Measurements from ENCODE around the gene ISOC1. TPM values are rescaled to one million over a fixed set of nuclear protein-coding genes. Genes with fewer than 3 reads are reported as not detected.

Gene ISOC1
- total and polyA plus RNA-seq, 2 of the 13 experiments (the other 11 are each of a cell fraction or from before 2014, with no cell fraction given) = 25.7 to 51.3 TPM

DNA sequence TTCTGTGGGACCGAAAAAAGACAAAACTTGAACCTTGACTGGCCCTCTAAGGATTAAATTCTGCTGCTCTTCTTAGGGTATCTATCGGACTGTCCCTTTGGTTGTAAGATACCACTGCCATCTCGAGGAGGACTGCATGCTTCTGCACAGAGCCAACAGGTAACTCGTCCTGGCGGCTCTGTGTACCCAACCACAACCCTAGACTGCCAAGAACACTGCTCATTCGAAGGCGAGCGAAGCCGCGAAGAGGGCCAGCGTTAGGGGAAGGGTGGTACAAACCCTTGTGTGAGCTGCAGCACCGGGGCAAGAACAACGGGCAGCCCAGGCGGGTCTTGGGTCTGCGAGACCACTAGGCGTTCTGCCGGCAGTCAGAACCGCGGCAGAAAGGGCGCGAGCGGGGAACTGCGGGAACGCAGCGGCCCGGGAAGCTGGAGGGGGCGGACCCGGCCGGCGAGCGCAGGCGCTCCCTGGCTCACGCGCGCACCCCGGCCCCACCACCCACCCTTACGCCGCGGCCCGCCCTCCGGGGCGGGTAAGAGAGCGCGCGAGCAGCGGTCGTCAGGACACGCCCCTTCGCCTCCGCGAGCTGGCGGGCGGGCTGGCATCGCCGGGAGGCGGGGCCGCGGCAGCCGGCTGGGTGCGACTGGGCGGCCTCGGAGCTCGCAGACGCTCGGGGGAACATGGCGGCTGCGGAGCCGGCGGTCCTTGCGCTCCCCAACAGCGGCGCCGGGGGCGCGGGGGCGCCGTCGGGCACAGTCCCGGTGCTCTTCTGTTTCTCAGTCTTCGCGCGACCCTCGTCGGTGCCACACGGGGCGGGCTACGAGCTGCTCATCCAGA, at the start of gene ISOC1 (continued):
- TF ChIP-seq, protein P1, sequence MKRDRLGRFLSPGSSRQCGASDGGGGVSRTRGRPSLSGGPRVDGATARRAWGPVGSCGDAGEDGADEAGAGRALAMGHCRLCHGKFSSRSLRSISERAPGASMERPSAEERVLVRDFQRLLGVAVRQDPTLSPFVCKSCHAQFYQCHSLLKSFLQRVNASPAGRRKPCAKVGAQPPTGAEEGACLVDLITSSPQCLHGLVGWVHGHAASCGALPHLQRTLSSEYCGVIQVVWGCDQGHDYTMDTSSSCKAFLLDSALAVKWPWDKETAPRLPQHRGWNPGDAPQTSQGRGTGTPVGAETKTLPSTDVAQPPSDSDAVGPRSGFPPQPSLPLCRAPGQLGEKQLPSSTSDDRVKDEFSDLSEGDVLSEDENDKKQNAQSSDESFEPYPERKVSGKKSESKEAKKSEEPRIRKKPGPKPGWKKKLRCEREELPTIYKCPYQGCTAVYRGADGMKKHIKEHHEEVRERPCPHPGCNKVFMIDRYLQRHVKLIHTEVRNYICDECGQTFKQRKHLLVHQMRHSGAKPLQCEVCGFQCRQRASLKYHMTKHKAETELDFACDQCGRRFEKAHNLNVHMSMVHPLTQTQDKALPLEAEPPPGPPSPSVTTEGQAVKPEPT (CRISPR knock-in tag; IDR thresholded peaks at IDR 0.05; ENCODE audit: low read depth) = no peak
- TF ChIP-seq ERF (CRISPR knock-in tag; IDR thresholded peaks at IDR 0.05) = 0 out of 2 replicates have a peak, but pooled peaks have one; percentile 34
- no peak for TF ChIP-seq NR2F1 (CRISPR knock-in tag; IDR thresholded peaks at IDR 0.05)
- TF ChIP-seq SALL2 (CRISPR knock-in tag; IDR thresholded peaks at IDR 0.05) = 0 out of 2 replicates have a peak, but pooled peaks have one; percentile 22
- no peak for TF ChIP-seq ATM (IDR thresholded peaks at IDR 0.05; ENCODE audit: borderline replicate concordance)
- 0 out of 2 replicates have a peak, but pooled peaks have one; percentile 13 for TF ChIP-seq ZNF563 (CRISPR knock-in tag; IDR thresholded peaks at IDR 0.05)
- peak; percentile 93 for TF ChIP-seq YY1 (IDR thresholded peaks at IDR 0.05; ENCODE audit: insufficient read depth, insufficient replicate concordance, low read depth, low read length)
- TF ChIP-seq, protein P2, sequence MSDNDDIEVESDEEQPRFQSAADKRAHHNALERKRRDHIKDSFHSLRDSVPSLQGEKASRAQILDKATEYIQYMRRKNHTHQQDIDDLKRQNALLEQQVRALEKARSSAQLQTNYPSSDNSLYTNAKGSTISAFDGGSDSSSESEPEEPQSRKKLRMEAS (IDR thresholded peaks at IDR 0.05) = peak; percentile 66
- no peak for TF ChIP-seq NR2F6 (IDR thresholded peaks at IDR 0.05)
- 0 out of 2 replicates have a peak, but pooled peaks have one; percentile 6 for TF ChIP-seq NR2F6 (CRISPR knock-in tag; IDR thresholded peaks at IDR 0.05)
- TF ChIP-seq ZNF781 (CRISPR knock-in tag; IDR thresholded peaks at IDR 0.05; ENCODE audit: borderline replicate concordance, not compliant biosample characterization) = peak; percentile 53
- TF ChIP-seq, protein P3, sequence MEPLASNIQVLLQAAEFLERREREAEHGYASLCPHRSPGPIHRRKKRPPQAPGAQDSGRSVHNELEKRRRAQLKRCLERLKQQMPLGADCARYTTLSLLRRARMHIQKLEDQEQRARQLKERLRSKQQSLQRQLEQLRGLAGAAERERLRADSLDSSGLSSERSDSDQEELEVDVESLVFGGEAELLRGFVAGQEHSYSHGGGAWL (CRISPR knock-in tag; IDR thresholded peaks at IDR 0.05) = peak; percentile 74
- TF ChIP-seq AHR (CRISPR knock-in tag; IDR thresholded peaks at IDR 0.05) = 0 out of 2 replicates have a peak, but pooled peaks have one; percentile 45
- TF ChIP-seq ZFP62 (CRISPR knock-in tag; IDR thresholded peaks at IDR 0.05) = no peak
- TF ChIP-seq HNRNPL (IDR thresholded peaks at IDR 0.05; ENCODE audit: low read depth, low read length) = 0 out of 2 replicates have a peak, but pooled peaks have one; percentile 8
- no peak for TF ChIP-seq ATF7 (IDR thresholded peaks at IDR 0.05)
- no peak for TF ChIP-seq ATF7 (CRISPR knock-in tag; IDR thresholded peaks at IDR 0.05)
- TF ChIP-seq ZNF496 (CRISPR knock-in tag; IDR thresholded peaks at IDR 0.05; ENCODE audit: insufficient replicate concordance) = no peak
- TF ChIP-seq CENPT (CRISPR knock-in tag; IDR thresholded peaks at IDR 0.05; ENCODE audit: low read depth) = 0 out of 2 replicates have a peak, but pooled peaks have one; percentile 49
- no peak for TF ChIP-seq FOXJ3 (CRISPR knock-in tag; IDR thresholded peaks at IDR 0.05; ENCODE audit: borderline replicate concordance)
- TF ChIP-seq SAP130 (CRISPR knock-in tag; IDR thresholded peaks at IDR 0.05; ENCODE audit: low read depth) = peak; percentile 30
- 0 out of 2 replicates have a peak, but pooled peaks have one; percentile 24 for TF ChIP-seq KLF11 (CRISPR knock-in tag; IDR thresholded peaks at IDR 0.05)
- TF ChIP-seq FOXP1 (IDR thresholded peaks at IDR 0.05) = no peak
- TF ChIP-seq FOXP1 (CRISPR knock-in tag; IDR thresholded peaks at IDR 0.05) = no peak
- no peak for TF ChIP-seq RBM22 (optimal IDR thresholded peaks at IDR 0.05; ENCODE audit: low read length)
- TF ChIP-seq POLR2AphosphoS5 (IDR thresholded peaks at IDR 0.05; ENCODE audit: low read depth, low read length) = peak; percentile 69
- TF ChIP-seq RBFOX2 (IDR thresholded peaks at IDR 0.05; ENCODE audit: low read depth, low read length) = peak; percentile 94
